ENCODE data around the gene PCDHB10. TPM values are rescaled to one million over a fixed set of nuclear protein-coding genes. Genes with fewer than 3 reads are reported as not detected.
A peak's percentile ranks its signal among the peaks of the same experiment; 100 is the strongest.
"Not testable (repeated sequence)": the region's sequence is repeated elsewhere in the genome, so short reads cannot be mapped to it uniquely, and the experiment has no call there.

PCDHB10 gene
- total and polyA plus RNA-seq, 7 donors: 0.60 to 6.2 (median 3.9) TPM; not detected in 1

DNA sequence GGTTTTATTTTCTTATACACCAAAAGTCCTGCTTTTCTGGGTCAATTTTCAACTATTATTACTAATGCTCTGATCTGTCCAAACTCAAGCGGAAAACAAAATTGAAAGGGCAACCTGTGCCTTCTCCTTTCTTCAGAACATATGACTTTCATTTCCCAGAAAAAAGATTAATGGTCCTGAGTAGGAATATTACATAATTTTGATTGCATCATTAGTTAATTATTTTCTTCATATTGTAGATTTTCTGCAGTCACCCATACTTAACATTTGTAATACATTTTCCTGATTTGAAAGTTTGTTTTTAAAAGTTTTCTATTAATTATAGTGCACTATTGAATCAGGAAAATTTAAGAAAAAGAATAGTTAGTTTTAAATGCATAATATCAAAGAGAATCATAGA lies 16.2 kb upstream of the PCDHB10 start:
- Histone ChIP-seq H3K9me3 (peaks cover 14 to 50% (median 20%) of the 10 kb centered on the region in 4 donors), H3K4me1 (no peaks in the 10 kb centered on the region), H3K27me3 (peaks cover 4 to 57% (median 4%) of the 10 kb centered on the region in 3 donors), H3K4me3 (no peak overlapping the region), H3K36me3 (no peaks in the 10 kb centered on the region), H3K27ac (no peak overlapping the region)
- DNase-seq: no peak
- WGBS, 2 donors: 65 to 79% methylated on average over 1 of the region's 1 CpG
- intact Hi-C loops (cut with DNase I): no loop called here
- TF ChIP-seq POLR2A (IDR thresholded peaks at IDR 0.05): peak in 1 of 2 donors; percentile 9
- no peak for TF ChIP-seq POLR2AphosphoS5 (IDR thresholded peaks at IDR 0.05)

DNA sequence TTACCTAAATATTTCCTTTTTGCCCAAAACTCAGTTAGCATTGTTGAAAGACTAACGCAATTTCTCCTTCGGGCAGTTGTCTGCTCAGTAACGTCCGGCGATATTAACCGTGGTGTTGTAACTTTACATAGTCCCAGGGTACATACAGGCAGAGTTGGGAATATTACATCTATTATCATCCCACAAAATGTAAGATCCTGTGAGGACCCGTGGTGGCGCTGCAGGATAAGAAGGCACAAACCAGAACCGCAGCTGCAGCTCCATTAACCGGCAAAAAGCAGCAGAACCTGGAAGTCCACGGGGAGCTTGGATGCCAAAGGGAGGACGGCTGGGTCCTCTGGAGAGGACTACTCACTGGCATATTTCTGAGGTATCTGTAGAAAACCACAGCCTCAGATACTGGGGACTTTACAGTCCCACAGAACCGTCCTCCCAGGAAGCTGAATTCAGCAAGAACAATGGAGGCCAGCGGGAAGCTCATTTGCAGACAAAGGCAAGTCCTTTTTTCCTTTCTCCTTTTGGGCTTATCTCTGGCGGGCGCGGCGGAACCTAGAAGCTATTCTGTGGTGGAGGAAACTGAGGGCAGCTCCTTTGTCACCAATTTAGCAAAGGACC lies 14.5 kb upstream of the PCDHB10 start, which contains the start of gene PCDHB8:
PCDHB8 (plus strand) TSS at position 214 of the 615 bp plus-strand sequence; CDS start at position 459, 245 bp downstream.
- H3K4me1 ChIP-seq; H3K27ac ChIP-seq; DNase-seq; H3K36me3 ChIP-seq; H3K4me3 ChIP-seq; intact Hi-C loops (cut with DNase I): not testable (repeated sequence)
- peaks cover 4 to 57% (median 4%) of the 10 kb centered on the region in 3 donors for H3K27me3 ChIP-seq
- H3K9me3 ChIP-seq: peaks cover 12 to 58% (median 20%) of the 10 kb centered on the region in 4 donors
- WGBS, 2 donors: 26 to 51% methylated on average over 15 to 16 of the region's 18 CpGs

DNA sequence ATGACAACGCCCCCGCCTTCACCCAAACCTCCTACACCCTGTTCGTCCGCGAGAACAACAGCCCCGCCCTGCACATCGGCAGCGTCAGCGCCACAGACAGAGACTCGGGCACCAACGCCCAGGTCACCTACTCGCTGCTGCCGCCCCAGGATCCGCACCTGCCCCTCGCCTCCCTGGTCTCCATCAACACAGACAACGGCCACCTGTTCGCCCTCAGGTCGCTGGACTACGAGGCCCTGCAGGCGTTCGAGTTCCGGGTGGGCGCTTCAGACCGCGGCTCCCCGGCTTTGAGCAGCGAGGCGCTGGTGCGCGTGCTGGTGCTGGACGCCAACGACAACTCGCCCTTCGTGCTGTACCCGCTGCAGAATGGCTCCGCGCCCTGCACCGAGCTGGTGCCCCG lies 12.8 kb upstream of the PCDHB10 start:
- Histone ChIP-seq H3K27me3 (peaks cover 4 to 68% (median 4%) of the 10 kb centered on the region in 3 donors), H3K9me3 (peaks cover 3 to 53% (median 23%) of the 10 kb centered on the region in 4 donors)
- H3K4me1 ChIP-seq; H3K4me3 ChIP-seq; DNase-seq; H3K36me3 ChIP-seq; intact Hi-C loops (cut with DNase I); H3K27ac ChIP-seq: not testable (repeated sequence)
- WGBS, 2 donors: 47 to 78% methylated on average over 35 of the region's 39 CpGs

DNA sequence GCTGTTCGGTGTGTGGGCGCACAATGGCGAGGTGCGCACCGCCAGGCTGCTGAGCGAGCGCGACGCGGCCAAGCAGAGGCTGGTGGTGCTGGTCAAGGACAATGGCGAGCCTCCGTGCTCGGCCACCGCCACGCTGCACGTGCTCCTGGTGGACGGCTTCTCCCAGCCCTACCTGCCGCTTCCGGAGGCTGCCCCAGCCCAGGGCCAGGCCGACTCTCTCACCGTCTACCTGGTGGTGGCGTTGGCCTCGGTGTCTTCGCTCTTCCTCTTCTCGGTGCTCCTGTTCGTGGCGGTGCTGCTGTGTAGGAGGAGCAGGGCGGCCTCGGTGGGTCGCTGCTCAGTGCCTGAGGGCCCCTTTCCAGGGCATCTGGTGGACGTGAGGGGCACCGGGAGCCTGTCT lies 12.3 kb upstream of the PCDHB10 start:
- DNase-seq; H3K4me1 ChIP-seq; intact Hi-C loops (cut with DNase I); H3K36me3 ChIP-seq; H3K27ac ChIP-seq; H3K4me3 ChIP-seq: not testable (repeated sequence)
- 43 to 68% methylated on average over 27 to 32 of the region's 32 CpGs for WGBS, 2 donors
- H3K27me3 ChIP-seq: peaks cover 4 to 68% (median 4%) of the 10 kb centered on the region in 3 donors
- H3K9me3 ChIP-seq: peaks cover 3 to 55% (median 21%) of the 10 kb centered on the region in 4 donors

DNA sequence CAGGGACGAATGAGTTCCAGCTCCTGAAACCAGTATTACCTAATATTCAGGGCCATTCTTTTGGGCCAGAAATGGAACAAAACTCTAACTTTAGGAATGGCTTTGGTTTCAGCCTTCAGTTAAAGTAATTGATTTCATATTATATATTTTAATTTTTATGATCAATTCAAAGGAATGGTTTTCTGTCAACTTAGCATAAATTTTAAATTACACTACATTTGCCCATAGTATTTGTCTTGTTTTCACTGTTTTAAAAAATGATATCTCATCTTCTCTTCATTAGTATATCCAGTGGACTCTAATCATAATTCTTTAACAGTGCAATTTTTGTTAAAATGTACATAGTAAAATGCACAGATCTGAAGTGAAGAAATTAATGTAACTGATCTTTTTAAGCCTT lies 11.8 kb upstream of the PCDHB10 start:
- intact Hi-C loops (cut with DNase I): no loop called here
- no peak for DNase-seq
- WGBS, 2 donors: 55 to 67% methylated on average over 1 of the region's 1 CpG
- Histone ChIP-seq H3K36me3 (no peaks in the 10 kb centered on the region), H3K27me3 (peaks cover 4 to 68% (median 4%) of the 10 kb centered on the region in 3 donors), H3K27ac (no peak overlapping the region), H3K4me3 (no peak overlapping the region), H3K4me1 (no peaks in the 10 kb centered on the region), H3K9me3 (peaks cover 3 to 55% (median 19%) of the 10 kb centered on the region in 4 donors)
- TF ChIP-seq, protein P1, sequence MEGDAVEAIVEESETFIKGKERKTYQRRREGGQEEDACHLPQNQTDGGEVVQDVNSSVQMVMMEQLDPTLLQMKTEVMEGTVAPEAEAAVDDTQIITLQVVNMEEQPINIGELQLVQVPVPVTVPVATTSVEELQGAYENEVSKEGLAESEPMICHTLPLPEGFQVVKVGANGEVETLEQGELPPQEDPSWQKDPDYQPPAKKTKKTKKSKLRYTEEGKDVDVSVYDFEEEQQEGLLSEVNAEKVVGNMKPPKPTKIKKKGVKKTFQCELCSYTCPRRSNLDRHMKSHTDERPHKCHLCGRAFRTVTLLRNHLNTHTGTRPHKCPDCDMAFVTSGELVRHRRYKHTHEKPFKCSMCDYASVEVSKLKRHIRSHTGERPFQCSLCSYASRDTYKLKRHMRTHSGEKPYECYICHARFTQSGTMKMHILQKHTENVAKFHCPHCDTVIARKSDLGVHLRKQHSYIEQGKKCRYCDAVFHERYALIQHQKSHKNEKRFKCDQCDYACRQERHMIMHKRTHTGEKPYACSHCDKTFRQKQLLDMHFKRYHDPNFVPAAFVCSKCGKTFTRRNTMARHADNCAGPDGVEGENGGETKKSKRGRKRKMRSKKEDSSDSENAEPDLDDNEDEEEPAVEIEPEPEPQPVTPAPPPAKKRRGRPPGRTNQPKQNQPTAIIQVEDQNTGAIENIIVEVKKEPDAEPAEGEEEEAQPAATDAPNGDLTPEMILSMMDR (IDR thresholded peaks at IDR 0.05): no peak
- TF ChIP-seq POLR2AphosphoS5 (IDR thresholded peaks at IDR 0.05) (no peak), EP300 (IDR thresholded peaks at IDR 0.05) (no peak), POLR2A (IDR thresholded peaks at IDR 0.05) (no peak)

DNA sequence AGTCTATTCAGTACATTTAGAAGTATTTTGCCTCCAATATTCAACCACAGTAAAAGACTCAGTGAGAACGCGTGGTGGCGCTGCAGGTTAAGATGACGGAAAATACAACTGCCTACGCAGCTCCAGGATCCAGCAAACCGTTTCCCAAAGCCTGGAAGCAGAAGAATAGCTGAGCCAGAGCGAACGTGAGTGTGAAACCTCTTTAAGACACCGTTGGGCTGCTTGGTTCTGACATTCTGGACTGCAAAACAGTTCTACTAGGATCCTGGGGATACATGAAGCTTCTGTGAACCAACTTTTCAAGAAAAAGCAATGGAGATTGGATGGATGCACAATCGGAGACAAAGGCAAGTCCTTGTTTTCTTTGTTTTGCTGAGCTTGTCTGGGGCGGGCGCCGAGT lies 9.9 kb upstream of the PCDHB10 start, which contains the start of gene PCDHB16:
PCDHB16 (plus strand) TSS at position 140 of the 400 bp plus-strand sequence; CDS start at position 313, 173 bp downstream.
- no peaks in the 10 kb centered on the region for H3K36me3 ChIP-seq
- 17 to 40% methylated on average over 13 of the region's 13 CpGs for WGBS, 2 donors
- TF ChIP-seq POLR2A (IDR thresholded peaks at IDR 0.05): no peak
- TF ChIP-seq, protein P1 (IDR thresholded peaks at IDR 0.05): peak in 2 of 4 experiments; percentile 11 to 14
- intact Hi-C loops (cut with DNase I): loop anchor here (1.0 kb wide), 1 partner anchor 382 kb away; no protein-coding TSS in a partner anchor
- peaks cover 3 to 49% (median 14%) of the 10 kb centered on the region in 4 donors for H3K9me3 ChIP-seq
- H3K27me3 ChIP-seq: peaks cover 0 to 51% (median 4%) of the 10 kb centered on the region in 3 donors
- peak within 1 kb of the TSS; percentile 12 to 42 (median 32) for H3K4me3 ChIP-seq
- H3K4me1 ChIP-seq: no peaks in the 10 kb centered on the region
- peak; percentile 74 for DNase-seq
- H3K27ac ChIP-seq: peak within 1 kb of the TSS in 2 of 4 donors; percentile 20 to 25

DNA sequence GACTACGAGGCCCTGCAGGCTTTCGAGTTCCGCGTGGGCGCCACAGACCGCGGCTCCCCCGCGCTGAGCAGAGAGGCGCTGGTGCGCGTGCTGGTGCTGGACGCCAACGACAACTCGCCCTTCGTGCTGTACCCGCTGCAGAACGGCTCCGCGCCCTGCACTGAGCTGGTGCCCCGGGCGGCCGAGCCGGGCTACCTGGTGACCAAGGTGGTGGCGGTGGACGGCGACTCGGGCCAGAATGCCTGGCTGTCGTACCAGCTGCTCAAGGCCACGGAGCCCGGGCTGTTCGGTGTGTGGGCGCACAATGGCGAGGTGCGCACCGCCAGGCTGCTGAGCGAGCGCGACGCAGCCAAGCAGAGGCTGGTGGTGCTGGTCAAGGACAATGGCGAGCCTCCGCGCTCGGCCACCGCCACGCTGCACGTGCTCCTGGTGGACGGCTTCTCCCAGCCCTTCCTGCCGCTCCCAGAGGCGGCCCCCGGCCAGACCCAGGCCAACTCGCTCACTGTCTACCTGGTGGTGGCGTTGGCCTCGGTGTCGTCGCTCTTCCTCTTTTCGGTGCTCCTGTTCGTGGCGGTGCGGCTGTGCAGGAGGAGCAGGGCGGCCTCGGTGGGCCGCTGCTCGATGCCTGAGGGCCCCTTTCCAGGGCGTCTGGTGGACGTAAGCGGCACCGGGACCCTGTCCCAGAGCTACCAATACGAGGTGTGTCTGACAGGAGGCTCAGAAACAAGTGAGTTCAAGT lies 7.9 kb upstream of the PCDHB10 start:
- peaks cover 0 to 44% (median 4%) of the 10 kb centered on the region in 3 donors for H3K27me3 ChIP-seq
- DNase-seq; H3K27ac ChIP-seq; H3K4me1 ChIP-seq; intact Hi-C loops (cut with DNase I); H3K36me3 ChIP-seq; H3K4me3 ChIP-seq: not testable (repeated sequence)
- peaks cover 3 to 44% (median 14%) of the 10 kb centered on the region in 4 donors for H3K9me3 ChIP-seq
- 43 to 68% methylated on average over 53 to 54 of the region's 69 CpGs for whole genome bisulfite sequencing, 2 donors
